Fibroblast of lung (primary cell): ENCODE results near the gene ETDB.
"Not testable (repeated sequence)": the region's sequence is repeated elsewhere in the genome, so short reads cannot be mapped to it uniquely, and the experiment has no call there.

Source experiments
- CTCF ChIP-seq, 2 donors: IDR thresholded peaks in 1 of 2; conservative IDR thresholded peaks in 1 of 2; 1 replicate in 1 of 2; 2 replicates in 1 of 2; pipeline ENCODE4 v1.5.1; 2011 to 2012; ENCODE audit warnings: low read length in 2 of 2, control low read depth in 1 of 2, inconsistent platforms in 1 of 2, low read depth in 1 of 2, mild to moderate bottlenecking in 1 of 2
- EZH2 ChIP-seq: IDR thresholded peaks from 2 replicates; pipeline ENCODE4 v1.5.1; 2012; ENCODE audit warnings: low read length, control low read depth, mild to moderate bottlenecking; ENCODE audit errors: missing control alignments

- not testable (repeated sequence) for TF ChIP-seq CTCF (conservative IDR thresholded peaks at IDR 0.05 in 1 of 2, IDR thresholded peaks at IDR 0.05 in 1 of 2; ENCODE audit: low read depth in 1 of 2, low read length in 2 of 2); EZH2
Measured at GRCh38 chrX:135116064-135116463, 4.3 kb downstream of the ETDB start.
